Raji (cell line): Measurements from ENCODE around the gene LETM1.

Experiments
- POLR2A ChIP-seq: IDR thresholded peaks from 2 replicates; pipeline ENCODE4 v1.6.1; 2011; ENCODE audit warnings: low read depth, low read length, control low read depth; ENCODE audit not compliant: insufficient read depth

LETM1 gene

GRCh38 chr4:1790005-1790404, 66.0 kb downstream of the LETM1 start:
- TF ChIP-seq POLR2A: no peak

GRCh38 chr4:1789552-1789951, 66.4 kb downstream of the LETM1 start:
- TF ChIP-seq POLR2A: no peak

- TF ChIP-seq POLR2A: no peak
These were observed 67.5 kb downstream of the LETM1 start for GRCh38 chr4:1788254-1788973.

GRCh38 chr4:1787411-1788077, 68.4 kb downstream of the LETM1 start:
- TF ChIP-seq POLR2A: no peak

GRCh38 chr4:1786544-1787362, 69.2 kb downstream of the LETM1 start:
- TF ChIP-seq POLR2A: no peak

GRCh38 chr4:1785592-1785991, 70.4 kb downstream of the LETM1 start:
- no peak for TF ChIP-seq POLR2A

GRCh38 chr4:1784789-1785591, 71.0 kb downstream of the LETM1 start:
- no peak for TF ChIP-seq POLR2A

GRCh38 chr4:1784395-1784788, 71.6 kb downstream of the LETM1 start:
- no peak for TF ChIP-seq POLR2A

- TF ChIP-seq POLR2A: no peak
These were observed 72.0 kb downstream of the LETM1 start for GRCh38 chr4:1783970-1784369.

GRCh38 chr4:1783015-1783414, 72.9 kb downstream of the LETM1 start:
- TF ChIP-seq POLR2A: no peak

GRCh38 chr4:1780435-1780834, 75.5 kb downstream of the LETM1 start:
- TF ChIP-seq POLR2A: no peak

- TF ChIP-seq POLR2A: no peak
These were observed 76.2 kb downstream of the LETM1 start for GRCh38 chr4:1779588-1780382.

- no peak for TF ChIP-seq POLR2A
These were observed 77.1 kb downstream of the LETM1 start for GRCh38 chr4:1778642-1779392.
